ENCODE measurements around the gene SMCO4. TPM values are rescaled to one million over a fixed set of nuclear protein-coding genes. Genes with fewer than 3 reads are reported as not detected.

The SMCO4 gene
- total RNA-seq, 2 donors from 2014 or later, result 56.8 to 74.8 TPM

DNA sequence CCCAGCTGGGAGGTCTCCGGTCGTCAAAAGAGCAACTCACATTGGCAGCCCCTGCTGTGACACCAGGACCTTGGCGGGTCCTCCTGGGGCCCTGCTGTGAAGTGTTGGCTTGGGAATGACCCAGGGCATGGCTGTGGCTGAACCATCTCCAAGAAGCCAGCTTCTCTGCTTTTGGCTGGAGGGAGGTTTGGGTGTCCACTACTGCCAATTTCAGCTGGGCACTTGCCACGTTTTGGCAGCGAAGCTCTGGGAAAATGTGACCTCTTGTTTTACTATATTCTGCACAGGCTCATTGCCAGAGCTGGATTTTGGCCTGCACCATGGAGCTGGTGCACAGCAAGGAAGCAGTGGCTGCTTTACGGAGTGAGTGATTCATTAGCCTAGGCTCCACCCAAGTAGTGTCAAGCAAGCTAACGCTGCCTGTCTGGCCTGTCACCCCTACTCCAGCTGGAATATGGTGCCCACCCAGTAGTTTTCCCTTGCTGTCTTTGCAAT, 24.3 kb upstream of the SMCO4 start:
- peak; percentile 82 for ATAC-seq
- intact Hi-C loops (cut with DNase I, micrococcal nuclease), result no loop called here
- peak; percentile 40 to 49 for DNase-seq

DNA sequence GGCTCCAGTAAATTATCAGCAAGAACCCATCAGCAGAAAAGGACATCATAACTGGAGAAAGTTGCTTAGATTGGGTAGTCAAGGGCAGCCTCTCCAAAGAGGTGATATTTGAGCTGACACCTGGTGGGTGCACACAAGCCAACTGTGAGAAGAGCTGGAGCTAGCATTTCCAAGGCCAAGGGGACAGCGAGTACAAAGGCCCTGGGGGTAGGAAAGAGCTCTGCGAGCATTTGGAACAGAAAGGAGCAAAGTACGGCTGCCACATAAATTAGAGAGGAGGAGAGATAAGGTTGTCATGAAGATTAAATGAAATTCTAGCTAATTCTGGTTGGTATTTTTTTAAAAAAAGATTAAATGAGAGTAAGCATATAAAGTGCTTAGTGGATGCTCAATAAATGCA, 21.7 kb upstream of the SMCO4 start:
- intact Hi-C loops (cut with DNase I, micrococcal nuclease), result no loop called here
- DNase-seq (no peak), ATAC-seq (peak; percentile 39)

DNA sequence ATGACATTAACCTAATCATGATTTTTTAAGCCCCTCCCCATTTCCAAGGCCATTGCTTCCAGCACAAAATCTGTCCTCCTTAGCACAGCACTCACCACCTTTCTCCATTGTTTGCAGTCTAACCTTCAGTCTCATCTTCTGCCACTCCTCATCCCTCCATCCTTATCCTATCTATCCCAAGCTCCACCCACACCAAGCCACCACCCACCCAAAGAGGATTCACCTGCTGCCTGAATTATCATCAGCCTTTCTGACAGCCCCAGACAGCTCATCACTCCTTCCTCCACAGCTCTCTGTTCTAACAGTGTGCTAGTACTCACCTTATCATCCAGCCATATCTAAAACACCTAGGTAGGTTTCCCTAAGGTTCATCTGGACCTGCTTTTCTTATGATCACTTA, 20.7 kb upstream of the SMCO4 start:
- DNase-seq (no peak), ATAC-seq (no peak)
- intact Hi-C loops (cut with DNase I, micrococcal nuclease), result no loop called here

DNA sequence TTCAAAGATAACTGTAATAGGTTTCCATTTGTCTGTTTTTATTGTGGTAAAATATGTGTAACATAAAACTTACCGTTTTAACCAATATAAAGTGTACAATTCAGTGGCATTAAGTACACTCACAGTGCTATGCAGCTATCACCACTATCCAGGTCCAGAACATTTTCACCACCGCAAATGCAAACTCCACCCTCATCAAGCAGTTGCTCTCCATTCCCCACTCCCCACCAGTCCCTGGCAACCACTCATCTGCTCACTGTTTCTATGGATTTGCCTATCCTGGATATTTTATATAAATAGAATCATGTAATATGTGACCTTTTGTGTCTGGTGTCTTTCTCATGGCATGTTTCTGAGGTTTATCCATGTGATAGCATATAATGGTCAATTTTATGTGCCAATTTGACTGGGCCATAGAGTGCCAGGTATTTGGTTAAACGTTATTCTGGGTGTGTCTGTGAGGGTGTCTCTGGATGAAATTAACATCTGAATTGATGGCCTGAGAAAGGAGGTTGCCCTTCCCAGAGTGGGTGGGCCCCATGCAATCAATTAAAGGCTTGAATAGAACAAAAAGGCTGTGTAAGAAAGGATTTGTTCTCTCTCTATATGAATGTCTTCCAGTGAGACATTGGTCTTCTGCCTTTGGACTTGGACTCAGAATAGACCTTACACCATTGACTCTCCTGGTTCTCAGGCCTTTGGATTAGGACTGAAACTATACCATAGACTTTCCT, 17.2 kb upstream of the SMCO4 start:
- intact Hi-C loops (cut with DNase I, micrococcal nuclease), result no loop called here
- no peak for DNase-seq
- peak; percentile 27 for ATAC-seq

DNA sequence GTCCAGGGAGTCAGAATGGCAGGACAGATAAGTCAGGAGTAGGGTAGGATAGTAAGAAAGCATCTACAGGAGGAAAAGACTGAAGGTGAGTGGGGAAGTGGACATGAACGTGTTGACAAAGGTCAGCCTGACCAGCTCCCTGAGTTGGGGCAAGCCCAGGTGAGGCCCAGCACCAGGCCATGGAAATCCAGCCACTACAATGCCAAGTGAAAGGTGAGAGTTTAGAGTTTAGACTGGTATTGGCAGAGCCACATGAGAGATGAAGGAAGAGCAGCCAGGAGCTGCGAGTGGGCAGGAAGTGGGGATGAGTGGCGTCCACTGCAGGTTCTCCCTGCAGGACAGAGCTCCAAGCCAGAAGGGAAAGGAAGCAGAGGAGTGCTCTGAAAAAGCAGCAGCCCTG, 16.5 kb upstream of the SMCO4 start:
- ATAC-seq (no peak), DNase-seq (no peak)
- intact Hi-C loops (cut with DNase I, micrococcal nuclease), result no loop called here

DNA sequence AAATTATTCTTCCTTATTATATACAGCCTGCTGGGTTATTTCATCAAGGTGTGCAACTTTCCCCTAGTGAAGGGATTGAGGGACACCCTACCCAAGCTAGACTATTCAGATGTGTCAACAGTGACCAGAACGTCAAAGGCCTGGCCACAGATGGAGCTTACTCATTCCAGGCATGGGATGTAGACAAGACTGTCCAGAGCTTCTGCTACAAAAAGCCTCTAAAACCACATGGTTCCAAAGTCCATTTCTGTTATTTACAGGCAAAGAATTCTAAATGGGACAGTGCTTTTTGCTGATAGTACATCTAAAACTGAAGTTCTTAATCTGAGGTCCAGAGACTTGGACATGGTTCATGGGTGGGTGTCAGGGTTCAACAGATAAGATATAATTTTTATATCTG, 9.7 kb upstream of the SMCO4 start:
- DNase-seq (no peak), ATAC-seq (peak; percentile 50)
- intact Hi-C loops (cut with DNase I, micrococcal nuclease), result no loop called here

DNA sequence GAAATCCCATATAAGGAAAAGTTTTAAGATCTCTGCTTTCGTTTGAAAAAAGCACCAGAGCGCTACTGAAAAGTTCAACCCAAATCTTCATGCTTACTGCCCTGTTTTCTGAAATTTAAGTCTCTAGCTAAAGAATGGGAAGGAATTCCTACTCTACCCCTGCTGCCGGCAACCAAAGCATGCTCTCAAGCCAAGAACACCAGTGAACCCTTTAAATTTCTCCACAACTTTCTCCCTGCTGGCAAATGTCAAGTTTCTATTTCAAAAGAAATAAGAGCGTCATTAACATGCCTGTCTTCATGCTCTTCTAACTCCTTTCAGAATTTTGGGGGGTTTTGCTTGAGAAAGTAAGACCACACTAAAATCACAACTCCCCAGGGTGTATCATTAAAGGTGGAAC, 6.8 kb upstream of the SMCO4 start:
- no peak for ATAC-seq
- intact Hi-C loops (cut with DNase I, micrococcal nuclease), result loop anchor here in 1 of 2 donors (10.0 kb wide), 1 partner anchor 95 kb away; no protein-coding TSS in a partner anchor
- no peak for DNase-seq

DNA sequence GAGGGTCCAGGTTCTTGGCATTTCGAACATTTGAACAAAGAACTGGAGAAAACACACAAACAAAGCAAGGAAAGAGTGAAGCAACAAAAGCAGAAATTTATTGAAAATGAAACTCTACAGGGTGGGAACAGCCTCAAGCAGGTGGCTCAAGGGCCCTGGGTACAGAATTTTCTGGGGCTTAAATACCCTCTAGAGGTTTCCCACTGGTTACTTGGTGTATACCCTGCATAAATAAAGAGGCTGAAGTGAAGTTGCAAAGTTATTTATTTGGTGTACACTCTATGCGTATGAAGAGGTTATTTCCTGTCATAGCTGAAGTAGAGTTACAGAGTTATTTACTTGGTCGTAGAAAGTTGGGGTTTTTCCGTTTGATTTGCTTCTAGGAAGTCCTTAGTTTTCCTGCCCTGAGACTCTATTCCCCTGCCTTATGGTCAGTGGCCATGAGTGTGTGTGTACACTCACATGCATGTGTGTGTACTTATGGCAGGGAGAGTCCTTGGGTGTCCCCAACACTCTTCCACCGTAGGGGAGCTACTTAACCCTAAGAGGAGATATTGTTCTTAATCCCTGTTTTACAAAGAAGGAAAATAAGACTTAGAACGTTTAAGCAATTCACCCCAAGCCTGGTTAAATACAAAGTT, 5.6 kb upstream of the SMCO4 start:
- DNase-seq (no peak), ATAC-seq (no peak)
- intact Hi-C loops (cut with DNase I, micrococcal nuclease), result loop anchor here in 1 of 2 donors (10.0 kb wide), 1 partner anchor 96 kb away; no protein-coding TSS in a partner anchor

DNA sequence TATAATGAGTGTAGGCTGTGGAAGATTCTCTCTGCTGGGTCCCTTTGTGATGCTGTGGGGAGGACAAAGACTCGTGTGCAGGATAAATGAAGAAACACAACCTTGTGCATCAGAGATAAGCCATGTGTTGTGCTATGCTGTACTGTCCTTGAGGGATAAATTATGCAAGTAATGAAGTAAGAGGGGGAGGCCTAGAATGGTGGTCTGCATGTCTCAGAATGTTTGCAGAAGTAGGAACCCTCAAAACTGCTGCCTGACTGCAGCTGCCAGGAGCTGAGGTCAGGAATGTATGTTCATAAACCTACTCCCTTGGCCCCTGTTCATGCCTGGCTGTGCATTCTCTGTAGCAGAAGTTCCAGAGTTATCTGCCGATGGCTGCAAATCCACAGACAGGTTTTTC, 4.6 kb upstream of the SMCO4 start:
- DNase-seq (no peak), ATAC-seq (no peak)
- intact Hi-C loops (cut with DNase I, micrococcal nuclease), result loop anchor here in 1 of 2 donors (10.0 kb wide), 1 partner anchor 97 kb away; no protein-coding TSS in a partner anchor

DNA sequence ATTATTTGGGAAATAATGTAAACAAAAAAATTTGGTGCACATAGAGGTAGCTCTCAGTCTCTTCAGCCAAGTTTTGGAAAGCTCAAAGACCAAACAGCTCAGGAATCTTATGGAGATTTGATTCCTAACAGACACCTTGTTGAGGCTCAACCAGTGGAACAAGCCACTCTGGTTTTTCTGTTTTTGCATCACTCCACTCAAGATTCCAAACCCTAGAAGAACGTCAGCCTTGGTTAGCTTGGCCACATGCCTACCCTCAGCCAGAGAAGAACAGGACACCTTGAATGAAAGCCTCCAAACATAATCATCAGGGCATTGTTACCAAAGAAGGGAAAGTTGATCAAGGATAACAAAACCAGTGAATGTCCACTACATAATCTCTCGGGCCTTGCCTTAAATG, 3.8 kb upstream of the SMCO4 start:
- DNase-seq, result no peak
- intact Hi-C loops (cut with DNase I, micrococcal nuclease), result loop anchor here in 1 of 2 donors (10.0 kb wide), 1 partner anchor 98 kb away; no protein-coding TSS in a partner anchor
- no peak for ATAC-seq

DNA sequence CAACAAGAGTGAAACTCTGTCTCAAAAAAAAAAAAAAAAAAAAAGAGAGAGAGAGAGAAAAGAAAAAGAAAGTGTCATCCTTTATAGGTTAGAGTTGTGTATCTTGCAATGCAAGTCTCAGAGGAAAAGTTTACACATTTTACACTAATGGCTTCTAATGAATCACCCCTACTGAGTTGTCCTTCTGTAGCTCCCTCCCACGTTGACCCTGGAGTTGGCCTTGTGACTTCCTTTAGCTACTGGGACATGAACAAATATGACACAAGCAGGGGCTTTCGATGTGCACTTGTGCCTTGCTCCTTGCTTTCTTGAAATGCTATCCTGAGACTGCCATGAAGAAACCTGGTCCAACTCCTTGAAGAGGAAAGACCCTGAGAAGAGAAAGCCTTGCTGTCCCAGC, 2.4 kb upstream of the SMCO4 start:
- DNase-seq (no peak), ATAC-seq (no peak)
- intact Hi-C loops (cut with DNase I, micrococcal nuclease), result loop anchor here in 1 of 2 donors (10.0 kb wide), 1 partner anchor 99 kb away; no protein-coding TSS in a partner anchor

DNA sequence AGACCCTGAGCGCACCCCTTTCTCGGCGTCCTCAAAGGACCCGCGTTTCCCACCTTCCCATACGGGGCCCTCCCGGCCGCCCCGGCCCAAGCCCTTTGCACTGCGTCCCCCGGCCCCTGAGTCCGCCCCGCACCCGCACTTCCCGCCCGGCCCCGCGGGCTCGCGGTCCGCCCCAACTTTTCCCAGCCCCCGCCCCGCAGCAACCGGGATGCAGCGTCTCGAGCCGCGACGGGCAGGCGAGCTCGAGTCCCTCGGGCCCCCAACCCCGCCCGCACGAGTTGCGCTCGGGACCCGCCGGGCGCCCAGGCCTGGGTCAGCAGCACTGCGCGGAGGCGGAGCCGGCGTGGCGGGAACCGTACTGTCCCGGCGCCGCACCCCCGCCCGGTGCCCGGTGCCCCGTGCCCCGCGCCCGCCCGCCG, 371 bp downstream of the SMCO4 start:
- DNase-seq, result no peak
- intact Hi-C loops (cut with DNase I, micrococcal nuclease), result loop anchor here in 1 of 2 donors (5.0 to 10.0 kb wide), 2 partner anchors 102 to 306 kb away; no protein-coding TSS in a partner anchor
- ATAC-seq, result peak; percentile 57

DNA sequence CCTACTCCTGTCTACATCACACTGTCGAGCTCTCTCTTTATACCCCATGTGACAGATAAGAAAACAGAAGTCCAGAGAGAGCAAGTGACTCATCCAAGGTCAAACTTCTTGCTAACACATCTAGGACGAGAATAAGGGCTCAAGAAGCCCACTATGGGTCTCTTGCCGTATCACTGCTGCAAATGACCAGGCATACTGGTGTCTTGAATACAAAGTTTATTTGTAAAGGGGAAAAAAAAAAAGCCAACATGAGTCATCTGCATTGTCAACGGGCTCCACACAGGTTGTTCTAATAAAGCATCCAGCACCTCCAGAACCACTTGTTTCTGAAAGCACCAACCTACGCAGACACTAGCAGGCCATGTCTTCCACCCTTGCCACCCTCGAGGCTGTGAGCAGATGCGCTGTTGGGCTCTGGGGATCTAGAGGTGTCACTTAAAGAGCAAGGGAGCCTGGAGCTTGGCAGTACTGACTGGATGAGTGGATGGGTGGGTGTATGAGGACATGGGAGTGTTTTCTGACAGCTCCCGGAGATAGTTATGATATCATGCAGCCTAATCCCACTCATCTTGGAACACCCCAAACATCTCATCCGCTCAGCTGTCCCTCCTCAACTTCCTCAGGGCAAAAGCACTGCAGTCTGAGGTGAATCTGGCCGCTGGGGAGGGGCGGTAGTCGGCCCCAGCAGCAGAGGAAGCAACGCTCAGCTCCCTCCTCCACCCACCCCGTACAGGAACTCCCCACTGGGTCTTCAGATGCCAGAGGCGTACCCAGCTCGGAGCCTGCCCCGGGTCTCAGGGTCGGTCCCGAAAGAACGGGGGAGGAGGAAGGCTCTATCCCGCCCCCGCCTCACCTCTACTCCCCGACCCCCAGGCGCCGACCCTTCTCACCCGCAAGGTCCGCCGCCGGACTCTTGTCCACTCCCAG, 1.0 kb downstream of the SMCO4 start:
- ATAC-seq, result peak; percentile 58
- peak; percentile 59 to 67 for DNase-seq
- intact Hi-C loops (cut with DNase I, micrococcal nuclease), result loop anchor here in 1 of 2 donors (5.0 to 10.0 kb wide), 2 partner anchors 103 to 305 kb away; no protein-coding TSS in a partner anchor

DNA sequence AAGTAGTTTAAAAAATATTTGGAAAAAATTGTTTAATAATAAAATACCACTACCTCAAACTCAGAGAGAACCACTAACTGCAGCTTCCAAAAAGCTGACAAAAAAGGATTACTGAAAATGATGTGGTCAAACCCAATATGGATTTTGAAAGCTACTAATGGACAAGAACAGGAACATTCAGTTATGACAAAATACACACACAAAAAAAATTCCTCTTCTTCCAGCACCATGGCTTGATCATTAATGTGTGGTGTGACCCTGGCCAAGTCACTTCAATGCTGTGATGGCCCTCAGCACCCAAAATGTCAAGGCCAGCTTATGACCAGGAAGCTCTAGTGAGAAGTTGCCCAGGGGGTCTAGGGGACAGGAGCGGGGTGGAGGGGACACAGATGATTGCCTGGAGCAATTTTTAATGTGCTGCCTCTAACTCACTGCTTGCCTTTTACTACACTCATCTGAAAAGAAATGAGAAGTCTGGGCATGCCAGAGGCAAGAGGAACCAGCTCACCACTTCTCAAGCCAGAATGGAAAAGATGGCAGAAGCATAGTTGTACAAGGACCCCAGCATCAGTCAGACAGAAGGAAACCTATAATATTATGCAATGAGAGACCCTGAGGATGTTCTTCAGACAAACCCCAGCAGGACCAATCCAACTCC, 2.2 kb downstream of the SMCO4 start:
- intact Hi-C loops (cut with DNase I, micrococcal nuclease), result loop anchor here in 1 of 2 donors (5.0 to 10.0 kb wide), 2 partner anchors 104 to 304 kb away; no protein-coding TSS in a partner anchor
- ATAC-seq (no peak), DNase-seq (no peak)

DNA sequence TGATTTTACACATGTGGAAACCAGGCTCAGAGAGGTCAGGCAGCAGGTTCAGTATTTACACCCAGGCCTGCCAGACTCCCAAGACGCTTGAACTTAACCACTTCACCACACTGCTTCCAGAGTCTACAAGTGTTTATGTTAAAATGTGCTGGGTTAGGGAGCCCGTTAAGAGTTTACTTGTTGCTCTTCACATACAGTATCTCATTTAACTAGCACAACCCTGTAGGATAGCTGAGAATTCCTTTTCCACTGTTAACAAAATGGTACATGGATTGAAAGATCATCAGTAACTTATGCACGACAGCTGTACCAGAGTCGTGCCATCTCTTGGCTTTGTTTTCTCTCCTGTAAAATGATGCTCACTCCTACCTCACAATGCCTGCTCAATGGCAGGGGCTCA, 2.9 kb downstream of the SMCO4 start:
- intact Hi-C loops (cut with DNase I, micrococcal nuclease), result loop anchor here in 1 of 2 donors (5.0 to 10.0 kb wide), 2 partner anchors 104 to 303 kb away; no protein-coding TSS in a partner anchor

DNA sequence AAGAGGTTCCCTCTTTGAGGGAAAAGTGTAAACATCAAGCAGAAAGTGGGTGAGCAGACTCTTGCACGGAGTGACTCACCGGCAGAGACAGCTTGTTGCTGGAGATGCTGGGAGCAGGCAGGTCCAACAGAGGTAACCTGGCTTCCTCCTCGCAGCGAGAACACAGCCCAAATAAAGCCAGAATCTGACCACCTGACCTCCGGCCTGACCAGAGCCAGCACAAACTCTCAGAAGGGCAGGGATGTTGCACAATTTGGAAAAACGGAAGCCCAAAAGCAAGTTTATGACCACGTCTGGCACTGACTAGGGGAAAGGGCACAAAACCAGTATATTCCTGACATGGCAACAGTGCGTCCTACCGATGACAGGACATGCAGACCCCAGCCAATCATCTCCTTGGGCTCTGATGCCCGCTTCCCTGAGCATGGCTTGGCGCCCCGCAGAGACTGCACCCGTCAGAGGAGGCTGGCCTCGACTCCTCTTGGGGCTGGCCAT, 5.4 kb downstream of the SMCO4 start:
- DNase-seq (no peak), ATAC-seq (peak; percentile 32)
- intact Hi-C loops (cut with DNase I, micrococcal nuclease), result no loop called here

More for the DNA sequence above, 2.9 kb downstream of the SMCO4 start:
- no peak for ATAC-seq
- DNase-seq, result no peak

DNA sequence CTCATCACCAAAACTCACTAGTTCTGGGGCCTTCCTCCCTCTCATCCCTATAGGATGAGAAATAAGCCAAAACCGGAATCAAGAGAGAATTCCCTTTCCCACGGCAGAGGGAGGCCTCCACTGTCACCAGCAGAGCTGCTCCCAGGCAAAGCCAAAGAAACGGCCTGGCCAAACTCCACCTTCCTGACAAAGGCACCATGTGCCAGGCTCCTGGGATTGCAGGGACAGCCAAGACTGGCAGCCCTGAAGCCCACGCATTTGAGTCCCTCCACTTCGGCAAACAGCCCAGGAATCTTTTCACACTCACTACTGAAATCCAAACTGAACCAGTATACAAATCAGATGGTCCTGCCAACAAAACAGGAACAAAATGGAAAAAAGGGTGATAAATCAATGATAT, 6.1 kb downstream of the SMCO4 start:
- ATAC-seq, result no peak
- DNase-seq, result no peak
- intact Hi-C loops (cut with DNase I, micrococcal nuclease), result no loop called here

Data from left colon (tissue), 2 donors.